K562 (cell line): Measurements from ENCODE around the gene RARRES2. TPM values are rescaled to one million over a fixed set of nuclear protein-coding genes. Genes with fewer than 3 reads are reported as not detected.

Experiments
- CBFA2T3 ChIP-seq: fragments of 450-650 bp; IDR thresholded peaks from 2 replicates; pipeline ENCODE4 v1.6.1; 2017
- ETV1 ChIP-seq: fragments of 450-650 bp; conservative IDR thresholded peaks from 2 replicates; pipeline ENCODE4 v1.6.1; 2016; ENCODE audit warnings: missing genetic modification characterization, control low read depth, low read depth, missing compliant biosample characterization
- FOXK1 ChIP-seq: sonication (generic); formaldehyde crosslinking; IDR thresholded peaks from 2 replicates; pipeline ENCODE4 v1.8.0; 2022; ENCODE audit warnings: missing genetic modification reagents, mild to moderate bottlenecking, borderline replicate concordance
- GABPB2 ChIP-seq: fragments of 250-450 bp; sonication (Bioruptor Pico); conservative IDR thresholded peaks from 2 replicates; pipeline ENCODE4 v1.5.1; 2021; ENCODE audit warnings: mild to moderate bottlenecking
- GATAD2B ChIP-seq: fragments of 450-650 bp; IDR thresholded peaks from 2 replicates; pipeline ENCODE4 v1.6.1; 2017; ENCODE audit warnings: mild to moderate bottlenecking, borderline replicate concordance
- HNRNPUL1 ChIP-seq: fragments of 200-400 bp; formaldehyde crosslinking; IDR thresholded peaks from 2 replicates; pipeline ENCODE4 v1.6.1; 2017; ENCODE audit warnings: low read length
- MTA3 ChIP-seq: fragments of 450-650 bp; formaldehyde crosslinking; IDR thresholded peaks from 2 replicates; pipeline ENCODE4 v1.6.1; 2017; ENCODE audit warnings: mild to moderate bottlenecking, borderline replicate concordance
- RBM39 ChIP-seq: fragments of 200-400 bp; formaldehyde crosslinking; optimal IDR thresholded peaks from 2 replicates; pipeline ENCODE3; 2018; ENCODE audit warnings: low read depth, low read length
- SNIP1 ChIP-seq: fragments of 450-650 bp; IDR thresholded peaks from 2 replicates; pipeline ENCODE4 v1.7.1; 2017; ENCODE audit warnings: low read depth, mild to moderate bottlenecking
- TCFL5 ChIP-seq: fragments of 250-450 bp; sonication (Bioruptor Pico); conservative IDR thresholded peaks from 2 replicates; pipeline ENCODE4 v1.6.1; 2021; ENCODE audit warnings: mild to moderate bottlenecking, moderate library complexity, matching md5 sums
- TRIM28 ChIP-seq: fragments of 450-650 bp; IDR thresholded peaks from 2 replicates; pipeline ENCODE4 v1.6.1; 2017
- WHSC1 ChIP-seq: IDR thresholded peaks from one replicate; pipeline ENCODE4 v1.6.1; 2012; ENCODE audit warnings: low read length, control low read depth, inconsistent platforms
- ZNF133 ChIP-seq: fragments of 250-450 bp; sonication (Bioruptor Pico); IDR thresholded peaks from 2 replicates; pipeline ENCODE4 v1.4.0; 2020; ENCODE audit warnings: mild to moderate bottlenecking
- ZNF561 ChIP-seq: fragments of 450-650 bp; formaldehyde crosslinking; conservative IDR thresholded peaks from 2 replicates; pipeline ENCODE4 v1.4.0; 2020; ENCODE audit warnings: mild to moderate bottlenecking, moderate library complexity
- ZNF785 ChIP-seq: fragments of 250-450 bp; sonication (Bioruptor Pico); IDR thresholded peaks from 2 replicates; pipeline ENCODE4 v1.4.0; 2020; ENCODE audit warnings: mild to moderate bottlenecking
- ZSCAN29 ChIP-seq: fragments of 450-650 bp; IDR thresholded peaks from 2 replicates; pipeline ENCODE4 v1.6.1; 2017
- polyA plus RNA-seq, 8 experiments: library from polyadenylated mRNA; depleted of rRNA in 4 of 8; stranded (reverse) in 5 of 8; unstranded in 3 of 8; fragments of >200 nt; fragmentation: Nextera tagmentation in 2 of 8; fragmentation: Illumina TruSeq in 1 of 8; extraction: Ambion mirVana in 2 of 8; extraction: Trizol in 1 of 8; gene quantifications; 2 replicates each; pipeline versions ENCODE4 v1.2.1 to v1.2.3, GENCODE V29; 2011 to 2014; ENCODE audit warnings: inconsistent platforms in 1 of 8, missing spikeins in 1 of 8
- total RNA-seq, 7 experiments: library from RNA; depleted of rRNA in 6 of 7; stranded (reverse); fragments of >200 nt in 6 of 7; fragmentation: Illumina TruSeq in 2 of 7; extraction: Trizol in 2 of 7; gene quantifications; 2 replicates each; pipeline versions ENCODE4 v1.2.1 to v1.2.3, GENCODE V29; 2011 to 2021; ENCODE audit warnings: low replicate concordance in 1 of 7
- TF ChIP-seq, protein P1 (sequence below): fragments of 250-450 bp; sonication (Bioruptor Pico); IDR thresholded peaks from 2 replicates; pipeline ENCODE4 v1.8.0; 2022; ENCODE audit warnings: inconsistent platforms, mild to moderate bottlenecking, moderate library complexity, borderline replicate concordance
- TF ChIP-seq, protein P2 (sequence below): fragments of 250-450 bp; sonication (Bioruptor Pico); IDR thresholded peaks from 2 replicates; pipeline ENCODE4 v1.8.0; 2021; ENCODE audit warnings: borderline replicate concordance, mild to moderate bottlenecking, moderate library complexity; ENCODE audit not compliant: poor library complexity, severe bottlenecking
- TF ChIP-seq, protein P3 (sequence below): fragments of 450-650 bp; IDR thresholded peaks from 2 replicates; pipeline ENCODE4 v1.6.1; 2016; ENCODE audit warnings: low read depth

Gene RARRES2
- total and polyA plus RNA-seq, 9 of the 15 experiments (the other 6 are each of a cell fraction or from before 2014, with no cell fraction given): 0.11 to 1.7 (median 0.23) TPM; not detected in 6

DNA sequence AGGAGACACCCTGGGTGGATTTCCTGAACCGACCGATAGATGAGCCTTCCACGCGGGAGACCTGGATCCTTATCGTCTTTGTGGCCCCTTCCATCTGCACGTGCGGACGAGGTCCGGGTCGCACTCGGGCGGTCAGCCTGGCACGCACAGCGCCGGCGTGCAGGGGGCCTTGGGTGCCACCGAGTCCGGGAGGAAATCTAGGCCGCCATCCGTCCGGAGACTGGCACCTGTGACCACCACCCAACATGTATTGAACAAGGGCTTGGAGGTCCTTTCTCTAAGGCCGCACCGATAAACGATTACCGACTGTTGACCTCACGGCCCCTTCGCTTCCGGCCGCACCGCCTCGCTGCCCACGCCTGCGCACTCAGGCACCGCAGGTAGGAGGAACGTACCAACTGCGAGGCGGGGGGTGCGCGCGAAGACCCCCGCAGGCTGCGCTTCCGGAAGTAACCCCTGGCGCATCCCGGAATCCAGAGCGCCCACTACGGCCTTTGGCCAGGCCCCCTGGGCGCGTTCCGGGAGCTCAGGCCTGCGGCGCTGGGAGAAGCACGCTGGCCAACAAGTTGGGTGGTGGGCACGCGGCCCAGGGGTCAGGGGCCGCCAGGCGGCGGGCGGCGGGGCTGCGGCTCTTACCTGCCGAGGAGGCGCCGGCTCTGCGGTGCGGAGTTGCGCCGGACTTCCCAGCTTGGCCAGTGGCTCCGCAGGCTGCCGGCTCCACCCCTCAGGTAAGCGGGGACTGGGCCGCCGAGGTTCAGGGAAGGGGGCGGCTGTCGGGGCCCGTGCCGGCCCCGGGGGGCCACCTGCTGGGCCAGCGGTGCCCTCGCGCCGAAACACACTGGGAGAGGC, 18.4 kb downstream of the RARRES2 start, which contains the start of the genes ACTR3C and LRRC61 (continued):
- TF ChIP-seq FOXK1 (CRISPR knock-in tag) (peak; percentile 41; the same call in 1 of the 2 replicates), ZNF785 (CRISPR knock-in tag) (no peak), SNIP1 (no peak), GABPB2 (CRISPR knock-in tag) (no peak), TCFL5 (CRISPR knock-in tag) (no peak), ZSCAN29 (no peak; the same call in 1 of the 2 replicates), HNRNPUL1 (no peak), CBFA2T3 (peak; percentile 48), MTA3 (peak; percentile 91), ETV1 (peak; percentile 98), ZNF133 (CRISPR knock-in tag) (peak; percentile 17; the same call in 1 of the 2 replicates), GATAD2B (peak; percentile 16), ZNF561 (CRISPR knock-in tag) (no peak), TRIM28 (peak; percentile 82; the same call in 1 of the 2 replicates), RBM39 (no peak), WHSC1 (no peak)
- TF ChIP-seq, protein P1, sequence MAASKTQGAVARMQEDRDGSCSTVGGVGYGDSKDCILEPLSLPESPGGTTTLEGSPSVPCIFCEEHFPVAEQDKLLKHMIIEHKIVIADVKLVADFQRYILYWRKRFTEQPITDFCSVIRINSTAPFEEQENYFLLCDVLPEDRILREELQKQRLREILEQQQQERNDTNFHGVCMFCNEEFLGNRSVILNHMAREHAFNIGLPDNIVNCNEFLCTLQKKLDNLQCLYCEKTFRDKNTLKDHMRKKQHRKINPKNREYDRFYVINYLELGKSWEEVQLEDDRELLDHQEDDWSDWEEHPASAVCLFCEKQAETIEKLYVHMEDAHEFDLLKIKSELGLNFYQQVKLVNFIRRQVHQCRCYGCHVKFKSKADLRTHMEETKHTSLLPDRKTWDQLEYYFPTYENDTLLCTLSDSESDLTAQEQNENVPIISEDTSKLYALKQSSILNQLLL: no peak; the same call in 1 of the 2 replicates
- TF ChIP-seq, protein P2, sequence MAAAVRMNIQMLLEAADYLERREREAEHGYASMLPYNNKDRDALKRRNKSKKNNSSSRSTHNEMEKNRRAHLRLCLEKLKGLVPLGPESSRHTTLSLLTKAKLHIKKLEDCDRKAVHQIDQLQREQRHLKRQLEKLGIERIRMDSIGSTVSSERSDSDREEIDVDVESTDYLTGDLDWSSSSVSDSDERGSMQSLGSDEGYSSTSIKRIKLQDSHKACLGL (CRISPR knock-in tag): peak; percentile 72
- TF ChIP-seq, protein P3, sequence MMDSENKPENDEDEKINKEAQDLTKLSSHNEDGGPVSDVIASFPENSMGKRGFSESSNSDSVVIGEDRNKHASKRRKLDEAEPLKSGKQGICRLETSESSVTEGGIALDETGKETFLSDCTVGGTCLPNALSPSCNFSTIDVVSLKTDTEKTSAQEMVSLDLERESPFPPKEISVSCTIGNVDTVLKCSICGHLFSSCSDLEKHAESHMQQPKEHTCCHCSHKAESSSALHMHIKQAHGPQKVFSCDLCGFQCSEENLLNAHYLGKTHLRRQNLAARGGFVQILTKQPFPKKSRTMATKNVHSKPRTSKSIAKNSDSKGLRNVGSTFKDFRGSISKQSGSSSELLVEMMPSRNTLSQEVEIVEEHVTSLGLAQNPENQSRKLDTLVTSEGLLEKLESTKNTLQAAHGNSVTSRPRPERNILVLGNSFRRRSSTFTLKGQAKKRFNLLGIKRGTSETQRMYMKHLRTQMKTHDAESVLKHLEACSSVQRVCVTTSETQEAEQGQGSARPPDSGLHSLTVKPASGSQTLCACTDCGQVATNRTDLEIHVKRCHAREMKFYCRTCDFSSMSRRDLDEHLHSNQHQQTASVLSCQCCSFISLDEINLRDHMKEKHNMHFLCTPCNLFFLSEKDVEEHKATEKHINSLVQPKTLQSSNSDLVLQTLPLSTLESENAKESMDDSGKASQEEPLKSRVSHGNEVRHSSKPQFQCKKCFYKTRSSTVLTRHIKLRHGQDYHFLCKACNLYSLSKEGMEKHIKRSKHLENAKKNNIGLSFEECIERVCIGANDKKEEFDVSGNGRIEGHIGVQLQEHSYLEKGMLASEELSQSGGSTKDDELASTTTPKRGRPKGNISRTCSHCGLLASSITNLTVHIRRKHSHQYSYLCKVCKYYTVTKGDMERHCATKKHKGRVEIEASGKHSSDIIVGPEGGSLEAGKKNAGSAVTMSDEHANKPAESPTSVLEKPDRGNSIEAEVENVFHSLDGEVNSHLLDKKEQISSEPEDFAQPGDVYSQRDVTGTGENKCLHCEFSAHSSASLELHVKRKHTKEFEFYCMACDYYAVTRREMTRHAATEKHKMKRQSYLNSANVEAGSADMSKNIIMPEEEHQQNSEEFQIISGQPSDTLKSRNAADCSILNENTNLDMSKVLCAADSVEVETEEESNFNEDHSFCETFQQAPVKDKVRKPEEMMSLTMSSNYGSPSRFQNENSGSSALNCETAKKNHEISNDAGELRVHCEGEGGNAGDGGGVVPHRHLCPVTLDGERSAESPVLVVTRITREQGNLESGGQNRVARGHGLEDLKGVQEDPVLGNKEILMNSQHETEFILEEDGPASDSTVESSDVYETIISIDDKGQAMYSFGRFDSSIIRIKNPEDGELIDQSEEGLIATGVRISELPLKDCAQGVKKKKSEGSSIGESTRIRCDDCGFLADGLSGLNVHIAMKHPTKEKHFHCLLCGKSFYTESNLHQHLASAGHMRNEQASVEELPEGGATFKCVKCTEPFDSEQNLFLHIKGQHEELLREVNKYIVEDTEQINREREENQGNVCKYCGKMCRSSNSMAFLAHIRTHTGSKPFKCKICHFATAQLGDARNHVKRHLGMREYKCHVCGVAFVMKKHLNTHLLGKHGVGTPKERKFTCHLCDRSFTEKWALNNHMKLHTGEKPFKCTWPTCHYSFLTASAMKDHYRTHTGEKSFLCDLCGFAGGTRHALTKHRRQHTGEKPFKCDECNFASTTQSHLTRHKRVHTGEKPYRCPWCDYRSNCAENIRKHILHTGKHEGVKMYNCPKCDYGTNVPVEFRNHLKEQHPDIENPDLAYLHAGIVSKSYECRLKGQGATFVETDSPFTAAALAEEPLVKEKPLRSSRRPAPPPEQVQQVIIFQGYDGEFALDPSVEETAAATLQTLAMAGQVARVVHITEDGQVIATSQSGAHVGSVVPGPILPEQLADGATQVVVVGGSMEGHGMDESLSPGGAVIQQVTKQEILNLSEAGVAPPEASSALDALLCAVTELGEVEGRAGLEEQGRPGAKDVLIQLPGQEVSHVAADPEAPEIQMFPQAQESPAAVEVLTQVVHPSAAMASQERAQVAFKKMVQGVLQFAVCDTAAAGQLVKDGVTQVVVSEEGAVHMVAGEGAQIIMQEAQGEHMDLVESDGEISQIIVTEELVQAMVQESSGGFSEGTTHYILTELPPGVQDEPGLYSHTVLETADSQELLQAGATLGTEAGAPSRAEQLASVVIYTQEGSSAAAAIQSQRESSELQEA: no peak
